HG03095 (cell line): Measurements from ENCODE around the gene GOLGA6L10.
"Not testable (repeated sequence)": the region's sequence is repeated elsewhere in the genome, so short reads cannot be mapped to it uniquely, and the experiment has no call there.

Experiments used
- ATAC-seq: cut with Tn5 transposase; IDR thresholded peaks from one replicate; pipeline ENCODE4 v1.9.1; 2021; ENCODE audit warnings: moderate library complexity; ENCODE audit not compliant: unreplicated experiment

GOLGA6L10 gene

GRCh38 chr15:82319522-82320278, 29.6 kb downstream of the GOLGA6L10 start:
- ATAC-seq = not testable (repeated sequence)

- not testable (repeated sequence) for ATAC-seq
Observed at GRCh38 chr15:82318281-82318680, 31.0 kb downstream of the GOLGA6L10 start.

- ATAC-seq = not testable (repeated sequence)
Observed at GRCh38 chr15:82317516-82317915, 31.8 kb downstream of the GOLGA6L10 start.

- ATAC-seq = no peak
Observed at GRCh38 chr15:82317091-82317489, 32.2 kb downstream of the GOLGA6L10 start.

GRCh38 chr15:82316247-82317090, 32.8 kb downstream of the GOLGA6L10 start:
- not testable (repeated sequence) for ATAC-seq

- ATAC-seq = no peak
Observed at GRCh38 chr15:82315519-82316246, 33.6 kb downstream of the GOLGA6L10 start.

- ATAC-seq = no peak
Observed at GRCh38 chr15:82314769-82315518, 34.3 kb downstream of the GOLGA6L10 start.

- not testable (repeated sequence) for ATAC-seq
Observed at GRCh38 chr15:82313951-82314768, 35.1 kb downstream of the GOLGA6L10 start.

- no peak for ATAC-seq
Observed at GRCh38 chr15:82313446-82313845, 35.8 kb downstream of the GOLGA6L10 start.

- no peak for ATAC-seq
Observed at GRCh38 chr15:82312586-82313349, 36.5 kb downstream of the GOLGA6L10 start.

GRCh38 chr15:82311321-82311720, 38.0 kb downstream of the GOLGA6L10 start:
- ATAC-seq = not testable (repeated sequence)

GRCh38 chr15:82309802-82310201, 39.5 kb downstream of the GOLGA6L10 start:
- ATAC-seq = no peak

GRCh38 chr15:82307714-82308081, 41.6 kb downstream of the GOLGA6L10 start:
- no peak for ATAC-seq

- no peak for ATAC-seq
Observed at GRCh38 chr15:82306791-82307713, 42.2 kb downstream of the GOLGA6L10 start.

GRCh38 chr15:82305621-82306048, 43.6 kb downstream of the GOLGA6L10 start:
- ATAC-seq = no peak

- ATAC-seq = no peak
Observed at GRCh38 chr15:82304778-82305090, 44.5 kb downstream of the GOLGA6L10 start.

- ATAC-seq = no peak
Observed at GRCh38 chr15:82303956-82304777, 45.1 kb downstream of the GOLGA6L10 start.
